ENCODE results near the gene OCA2.

GRCh38 chr15:27870320-27870719 is 228.8 kb downstream of the OCA2 start:
- TF ChIP-seq ZNF274 (IDR thresholded peaks at IDR 0.05; ENCODE audit: low read depth, low read length) (no peak), YY1 (IDR thresholded peaks at IDR 0.05; ENCODE audit: insufficient read depth, insufficient read length) (no peak)

Data from NT2/D1 (cell line).